K562 (cell line): ENCODE data around the gene BRD3. TPM values are rescaled to one million over a fixed set of nuclear protein-coding genes. Genes with fewer than 3 reads are reported as not detected.

Experiments used
- ATAC-seq: fragments of 200-7000 bp; cut with Tn5 transposase; 3 replicates; pipeline ENCODE4 v1.9.1; 2020; ENCODE audit warnings: moderate library complexity
- BruUV-seq: library from RNA; stranded (reverse); fragments of 400-500 nt; replicated peaks from 2 replicates; lab custom pipeline; 2021; lab: Mats Ljungman, UMichigan
- CTCF ChIA-PET: fragments of 300-600 bp; formaldehyde crosslinking; extraction: SDS; loops from one replicate; lab custom pipeline; 2021; ENCODE audit warnings: low intra/inter-chr PET ratio; lab: Yijun Ruan, JAX
- POLR2A ChIA-PET: fragments of 300-600, 350-650 bp; sonication (Branson Sonifier 250); formaldehyde crosslinking; extraction: SDS; loops from one replicate; lab custom pipeline; 2021; ENCODE audit warnings: antibody characterized with exemption, inconsistent platforms; lab: Yijun Ruan, JAX
- DNase-seq, 4 experiments: peaks; one replicate each; pipeline versions ENCODE4 v3.0.0 to v3.0.0-alpha.2; 2011 to 2018; ENCODE audit warnings: low spot score in 3 of 4, mixed read lengths in 3 of 4; ENCODE audit errors: extremely low read depth in 1 of 4
- FAIRE-seq: peaks from 2 replicates; lab custom pipeline; 2011; peaks lifted over from hg19 to GRCh38; lab: Jason Lieb, UNC
- H2AFZ ChIP-seq: 2 replicates; pipeline ENCODE4 v1.6.0; 2011; ENCODE audit warnings: low read depth, low read length, control low read depth, inconsistent platforms
- H3K27ac ChIP-seq: fragments of 200-600 bp; 3 replicates; pipeline ENCODE4 v1.8.0; 2011; ENCODE audit warnings: low read depth, mild to moderate bottlenecking, control low read depth, inconsistent platforms, low read length, moderate library complexity, mixed read lengths; ENCODE audit errors: extremely low read depth
- H3K27me3 ChIP-seq, 2 experiments: fragments of 300-600 bp in 1 of 2; 2 replicates in 1 of 2; 3 replicates in 1 of 2; pipeline versions ENCODE4 v1.6.0 to v1.8.0; 2011; ENCODE audit warnings: inconsistent platforms in 2 of 2, low read length in 2 of 2, mild to moderate bottlenecking in 1 of 2, mixed read lengths in 1 of 2, moderate library complexity in 1 of 2; ENCODE audit not compliant: control insufficient read depth in 2 of 2, insufficient read depth in 2 of 2
- H3K36me3 ChIP-seq: fragments of 300-600 bp; 3 replicates; pipeline ENCODE4 v1.8.0; 2011; ENCODE audit warnings: mild to moderate bottlenecking, low read length, inconsistent platforms; ENCODE audit not compliant: control insufficient read depth, insufficient read depth
- H3K4me1 ChIP-seq, 2 experiments: fragments of 200-600 bp in 1 of 2; replicated peaks in 1 of 2; 2 replicates in 1 of 2; 3 replicates in 1 of 2; pipeline versions ENCODE4 v1.5.1 to v1.8.0; 2011; ENCODE audit warnings: inconsistent platforms in 2 of 2, low read length in 2 of 2, mild to moderate bottlenecking in 1 of 2, mixed read lengths in 1 of 2, moderate library complexity in 1 of 2; ENCODE audit not compliant: control insufficient read depth in 2 of 2, insufficient read depth in 2 of 2
- H3K4me2 ChIP-seq: 2 replicates; pipeline ENCODE4 v1.6.1; 2011; ENCODE audit warnings: low read length, control low read depth, inconsistent platforms, mixed read lengths; ENCODE audit not compliant: insufficient read depth
- H3K4me3 ChIP-seq: fragments of 200-600 bp; sonication (generic), shearing (Covaris generic); 2 replicates; pipeline ENCODE4 v1.5.1; 2016; ENCODE audit warnings: control low read depth, inconsistent platforms
- H3K79me2 ChIP-seq: fragments of 200-600 bp; 3 replicates; pipeline ENCODE4 v1.8.0; 2011; ENCODE audit warnings: low read length, inconsistent platforms; ENCODE audit not compliant: control insufficient read depth, insufficient read depth
- H3K9ac ChIP-seq, 2 experiments: 2 replicates each; pipeline versions ENCODE4 v1.6.0 to v1.6.1; 2011; ENCODE audit warnings: low read depth in 2 of 2, low read length in 2 of 2, control low read depth in 1 of 2, inconsistent platforms in 1 of 2, mild to moderate bottlenecking in 1 of 2, mixed read lengths in 1 of 2; ENCODE audit not compliant: insufficient read depth in 1 of 2
- H3K9me1 ChIP-seq: one replicate; pipeline ENCODE4 v1.6.0; 2011; ENCODE audit warnings: inconsistent platforms, mild to moderate bottlenecking, low read length, moderate library complexity; ENCODE audit not compliant: control insufficient read depth, insufficient read depth
- H3K9me3 ChIP-seq: replicated peaks from 2 replicates; pipeline ENCODE4 v1.5.1; 2011; ENCODE audit warnings: low read depth, low read length, inconsistent platforms; ENCODE audit not compliant: control insufficient read depth, insufficient read depth
- H4K20me1 ChIP-seq: replicated peaks from 2 replicates; pipeline ENCODE4 v1.6.1; 2011; ENCODE audit warnings: low read length, inconsistent platforms, mixed read lengths; ENCODE audit not compliant: control insufficient read depth, insufficient read depth
- CBX5 ChIP-seq: IDR thresholded peaks from 2 replicates; pipeline ENCODE4 v1.6.1; 2014; ENCODE audit warnings: low read depth, borderline replicate concordance
- whole genome bisulfite sequencing: fragments of 100-300 bp; shearing (Covaris generic); methylation state at CpG from one replicate; pipeline ENCODE4 v1.1.6; 2016; ENCODE audit warnings: low coverage, mixed read lengths; ENCODE audit not compliant: insufficient coverage; ENCODE audit errors: missing lambda C conversion rate; 5-methylcytosine and 5-hydroxymethylcytosine counted together
- in situ Hi-C: fragments of 300-500 bp; cut with MboI; formaldehyde crosslinking; loops from 4 replicates; pipeline ENCODE4 v1.15.0; 2018; ENCODE audit warnings: inconsistent platforms, mixed read lengths
- intact Hi-C: fragments of 100-400 bp; cut with micrococcal nuclease; formaldehyde crosslinking; loops from 2 replicates; pipeline ENCODE4 v1.14.2; 2022
- polyA plus RNA-seq, 8 experiments: library from polyadenylated mRNA; depleted of rRNA in 4 of 8; stranded (reverse) in 5 of 8; unstranded in 3 of 8; fragments of >200 nt; fragmentation: Nextera tagmentation in 2 of 8; fragmentation: Illumina TruSeq in 1 of 8; extraction: Ambion mirVana in 2 of 8; extraction: Trizol in 1 of 8; gene quantifications; 2 replicates each; pipeline versions ENCODE4 v1.2.1 to v1.2.3, GENCODE V29; 2011 to 2014; ENCODE audit warnings: inconsistent platforms in 1 of 8, missing spikeins in 1 of 8
- total RNA-seq, 7 experiments: library from RNA; depleted of rRNA in 6 of 7; stranded (reverse); fragments of >200 nt in 6 of 7; fragmentation: Illumina TruSeq in 2 of 7; extraction: Trizol in 2 of 7; gene quantifications; 2 replicates each; pipeline versions ENCODE4 v1.2.1 to v1.2.3, GENCODE V29; 2011 to 2021; ENCODE audit warnings: low replicate concordance in 1 of 7
- TF ChIP-seq, protein P1 (sequence below): fragments of 200-400 bp; formaldehyde crosslinking; IDR thresholded peaks from 2 replicates; pipeline ENCODE4 v1.6.1; 2017; ENCODE audit warnings: mild to moderate bottlenecking, low read depth, low read length, moderate library complexity
- TF ChIP-seq, protein P2 (sequence below): sonication (generic); formaldehyde crosslinking; IDR thresholded peaks from 2 replicates; pipeline ENCODE4 v1.8.0; 2023; ENCODE audit warnings: mild to moderate bottlenecking, missing genetic modification reagents
- TF ChIP-seq, protein P3 (sequence below), 2 experiments: fragments of 450-650 bp; formaldehyde crosslinking in 1 of 2; IDR thresholded peaks; 2 replicates each; pipeline versions ENCODE4 v1.4.0 to v1.6.1; 2014 to 2020; ENCODE audit warnings: mild to moderate bottlenecking in 2 of 2, borderline replicate concordance in 1 of 2, low read depth in 1 of 2

BRD3 gene
- total and polyA plus RNA-seq, 9 of the 15 experiments (the other 6 are each of a cell fraction or from before 2014, with no cell fraction given): 0.82 to 37.1 (median 4.2) TPM

DNA sequence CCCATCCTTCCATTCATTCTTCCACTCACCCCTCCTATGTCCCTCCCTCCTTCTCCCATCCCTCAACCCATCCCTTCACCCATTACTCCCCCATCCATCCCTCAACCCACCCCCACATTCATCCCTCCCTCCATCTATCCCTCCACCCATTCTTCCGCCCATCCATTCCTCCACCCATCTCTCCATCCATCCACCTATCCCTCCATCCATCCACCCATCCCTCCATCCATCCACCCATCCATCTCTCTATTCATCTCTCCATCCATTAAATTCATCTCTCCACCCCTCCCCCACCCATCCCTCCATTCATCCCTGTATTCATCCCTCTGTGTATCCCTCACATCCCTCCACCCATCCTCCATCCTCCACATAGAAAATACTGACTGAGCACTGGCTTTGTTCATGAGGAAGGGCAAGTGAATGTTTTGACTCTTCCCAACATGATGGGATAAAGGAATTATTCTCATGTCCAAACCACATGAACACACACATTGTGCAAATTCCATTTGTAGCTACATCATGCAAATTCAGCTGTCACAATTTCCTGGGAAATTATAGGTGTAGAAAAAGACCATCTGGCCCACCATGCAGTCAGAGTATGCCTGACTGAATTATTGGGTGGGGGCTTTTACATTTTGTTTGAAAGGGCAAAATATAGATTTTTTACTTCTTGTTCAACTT, 68.8 kb downstream of the BRD3 start:
- no peaks in the 10 kb centered on the region for H3K9me3 ChIP-seq
- WGBS: no CpG with 5 or more reads among the region's 1 CpG
- no peaks in the 10 kb centered on the region for H3K36me3 ChIP-seq
- intact Hi-C loops: no loop called here
- H3K4me1 ChIP-seq: peaks cover 0 to 3% of the 10 kb centered on the region in 2 experiments; a peak in 1 of 5 replicates
- in situ Hi-C loops: loop anchor here (5.0 kb wide), 1 partner anchor 212 kb away; no protein-coding TSS in a partner anchor
- ATAC-seq: no peak
- FAIRE-seq: no peak
- no peak overlapping the region for H3K4me3 ChIP-seq
- no peak overlapping the region for H3K9ac ChIP-seq
- no peak overlapping the region for H2AFZ ChIP-seq
- ChIA-PET CTCF (no interaction called here), POLR2A (interaction anchor here (0.6 kb wide), 1 partner anchor 472 kb away, joined by 3 read pairs; no protein-coding TSS in a partner anchor)
- H4K20me1 ChIP-seq: no peaks in the 10 kb centered on the region; the same call in 1 of the 2 replicates
- H3K27me3 ChIP-seq: peaks cover 3 to 23% of the 10 kb centered on the region in 2 experiments; a peak in 3 of 5 replicates
- no peaks in the 10 kb centered on the region for H3K9me1 ChIP-seq
- BruUV-seq: no TSS peak
- H3K4me2 ChIP-seq: no peak overlapping the region
- H3K79me2 ChIP-seq: no peaks in the 10 kb centered on the region
- no peak for DNase-seq
- no peak overlapping the region for H3K27ac ChIP-seq
- TF ChIP-seq, protein P1, sequence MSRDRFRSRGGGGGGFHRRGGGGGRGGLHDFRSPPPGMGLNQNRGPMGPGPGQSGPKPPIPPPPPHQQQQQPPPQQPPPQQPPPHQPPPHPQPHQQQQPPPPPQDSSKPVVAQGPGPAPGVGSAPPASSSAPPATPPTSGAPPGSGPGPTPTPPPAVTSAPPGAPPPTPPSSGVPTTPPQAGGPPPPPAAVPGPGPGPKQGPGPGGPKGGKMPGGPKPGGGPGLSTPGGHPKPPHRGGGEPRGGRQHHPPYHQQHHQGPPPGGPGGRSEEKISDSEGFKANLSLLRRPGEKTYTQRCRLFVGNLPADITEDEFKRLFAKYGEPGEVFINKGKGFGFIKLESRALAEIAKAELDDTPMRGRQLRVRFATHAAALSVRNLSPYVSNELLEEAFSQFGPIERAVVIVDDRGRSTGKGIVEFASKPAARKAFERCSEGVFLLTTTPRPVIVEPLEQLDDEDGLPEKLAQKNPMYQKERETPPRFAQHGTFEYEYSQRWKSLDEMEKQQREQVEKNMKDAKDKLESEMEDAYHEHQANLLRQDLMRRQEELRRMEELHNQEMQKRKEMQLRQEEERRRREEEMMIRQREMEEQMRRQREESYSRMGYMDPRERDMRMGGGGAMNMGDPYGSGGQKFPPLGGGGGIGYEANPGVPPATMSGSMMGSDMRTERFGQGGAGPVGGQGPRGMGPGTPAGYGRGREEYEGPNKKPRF: no peak
- TF ChIP-seq, protein P2, sequence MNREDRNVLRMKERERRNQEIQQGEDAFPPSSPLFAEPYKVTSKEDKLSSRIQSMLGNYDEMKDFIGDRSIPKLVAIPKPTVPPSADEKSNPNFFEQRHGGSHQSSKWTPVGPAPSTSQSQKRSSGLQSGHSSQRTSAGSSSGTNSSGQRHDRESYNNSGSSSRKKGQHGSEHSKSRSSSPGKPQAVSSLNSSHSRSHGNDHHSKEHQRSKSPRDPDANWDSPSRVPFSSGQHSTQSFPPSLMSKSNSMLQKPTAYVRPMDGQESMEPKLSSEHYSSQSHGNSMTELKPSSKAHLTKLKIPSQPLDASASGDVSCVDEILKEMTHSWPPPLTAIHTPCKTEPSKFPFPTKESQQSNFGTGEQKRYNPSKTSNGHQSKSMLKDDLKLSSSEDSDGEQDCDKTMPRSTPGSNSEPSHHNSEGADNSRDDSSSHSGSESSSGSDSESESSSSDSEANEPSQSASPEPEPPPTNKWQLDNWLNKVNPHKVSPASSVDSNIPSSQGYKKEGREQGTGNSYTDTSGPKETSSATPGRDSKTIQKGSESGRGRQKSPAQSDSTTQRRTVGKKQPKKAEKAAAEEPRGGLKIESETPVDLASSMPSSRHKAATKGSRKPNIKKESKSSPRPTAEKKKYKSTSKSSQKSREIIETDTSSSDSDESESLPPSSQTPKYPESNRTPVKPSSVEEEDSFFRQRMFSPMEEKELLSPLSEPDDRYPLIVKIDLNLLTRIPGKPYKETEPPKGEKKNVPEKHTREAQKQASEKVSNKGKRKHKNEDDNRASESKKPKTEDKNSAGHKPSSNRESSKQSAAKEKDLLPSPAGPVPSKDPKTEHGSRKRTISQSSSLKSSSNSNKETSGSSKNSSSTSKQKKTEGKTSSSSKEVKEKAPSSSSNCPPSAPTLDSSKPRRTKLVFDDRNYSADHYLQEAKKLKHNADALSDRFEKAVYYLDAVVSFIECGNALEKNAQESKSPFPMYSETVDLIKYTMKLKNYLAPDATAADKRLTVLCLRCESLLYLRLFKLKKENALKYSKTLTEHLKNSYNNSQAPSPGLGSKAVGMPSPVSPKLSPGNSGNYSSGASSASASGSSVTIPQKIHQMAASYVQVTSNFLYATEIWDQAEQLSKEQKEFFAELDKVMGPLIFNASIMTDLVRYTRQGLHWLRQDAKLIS (CRISPR knock-in tag): no peak
- TF ChIP-seq CBX5: no peak
- TF ChIP-seq, protein P3, sequence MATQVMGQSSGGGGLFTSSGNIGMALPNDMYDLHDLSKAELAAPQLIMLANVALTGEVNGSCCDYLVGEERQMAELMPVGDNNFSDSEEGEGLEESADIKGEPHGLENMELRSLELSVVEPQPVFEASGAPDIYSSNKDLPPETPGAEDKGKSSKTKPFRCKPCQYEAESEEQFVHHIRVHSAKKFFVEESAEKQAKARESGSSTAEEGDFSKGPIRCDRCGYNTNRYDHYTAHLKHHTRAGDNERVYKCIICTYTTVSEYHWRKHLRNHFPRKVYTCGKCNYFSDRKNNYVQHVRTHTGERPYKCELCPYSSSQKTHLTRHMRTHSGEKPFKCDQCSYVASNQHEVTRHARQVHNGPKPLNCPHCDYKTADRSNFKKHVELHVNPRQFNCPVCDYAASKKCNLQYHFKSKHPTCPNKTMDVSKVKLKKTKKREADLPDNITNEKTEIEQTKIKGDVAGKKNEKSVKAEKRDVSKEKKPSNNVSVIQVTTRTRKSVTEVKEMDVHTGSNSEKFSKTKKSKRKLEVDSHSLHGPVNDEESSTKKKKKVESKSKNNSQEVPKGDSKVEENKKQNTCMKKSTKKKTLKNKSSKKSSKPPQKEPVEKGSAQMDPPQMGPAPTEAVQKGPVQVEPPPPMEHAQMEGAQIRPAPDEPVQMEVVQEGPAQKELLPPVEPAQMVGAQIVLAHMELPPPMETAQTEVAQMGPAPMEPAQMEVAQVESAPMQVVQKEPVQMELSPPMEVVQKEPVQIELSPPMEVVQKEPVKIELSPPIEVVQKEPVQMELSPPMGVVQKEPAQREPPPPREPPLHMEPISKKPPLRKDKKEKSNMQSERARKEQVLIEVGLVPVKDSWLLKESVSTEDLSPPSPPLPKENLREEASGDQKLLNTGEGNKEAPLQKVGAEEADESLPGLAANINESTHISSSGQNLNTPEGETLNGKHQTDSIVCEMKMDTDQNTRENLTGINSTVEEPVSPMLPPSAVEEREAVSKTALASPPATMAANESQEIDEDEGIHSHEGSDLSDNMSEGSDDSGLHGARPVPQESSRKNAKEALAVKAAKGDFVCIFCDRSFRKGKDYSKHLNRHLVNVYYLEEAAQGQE (IDR thresholded peaks at IDR 0.05; ENCODE audit: borderline replicate concordance): no peak
- TF ChIP-seq, protein P3 (CRISPR knock-in tag; IDR thresholded peaks at IDR 0.05; ENCODE audit: low read depth): no peak
